ENCODE measurements around the gene SBK3.
"Not testable (repeated sequence)": the region's sequence is repeated elsewhere in the genome, so short reads cannot be mapped to it uniquely, and the experiment has no call there.

- TF ChIP-seq, protein P1, sequence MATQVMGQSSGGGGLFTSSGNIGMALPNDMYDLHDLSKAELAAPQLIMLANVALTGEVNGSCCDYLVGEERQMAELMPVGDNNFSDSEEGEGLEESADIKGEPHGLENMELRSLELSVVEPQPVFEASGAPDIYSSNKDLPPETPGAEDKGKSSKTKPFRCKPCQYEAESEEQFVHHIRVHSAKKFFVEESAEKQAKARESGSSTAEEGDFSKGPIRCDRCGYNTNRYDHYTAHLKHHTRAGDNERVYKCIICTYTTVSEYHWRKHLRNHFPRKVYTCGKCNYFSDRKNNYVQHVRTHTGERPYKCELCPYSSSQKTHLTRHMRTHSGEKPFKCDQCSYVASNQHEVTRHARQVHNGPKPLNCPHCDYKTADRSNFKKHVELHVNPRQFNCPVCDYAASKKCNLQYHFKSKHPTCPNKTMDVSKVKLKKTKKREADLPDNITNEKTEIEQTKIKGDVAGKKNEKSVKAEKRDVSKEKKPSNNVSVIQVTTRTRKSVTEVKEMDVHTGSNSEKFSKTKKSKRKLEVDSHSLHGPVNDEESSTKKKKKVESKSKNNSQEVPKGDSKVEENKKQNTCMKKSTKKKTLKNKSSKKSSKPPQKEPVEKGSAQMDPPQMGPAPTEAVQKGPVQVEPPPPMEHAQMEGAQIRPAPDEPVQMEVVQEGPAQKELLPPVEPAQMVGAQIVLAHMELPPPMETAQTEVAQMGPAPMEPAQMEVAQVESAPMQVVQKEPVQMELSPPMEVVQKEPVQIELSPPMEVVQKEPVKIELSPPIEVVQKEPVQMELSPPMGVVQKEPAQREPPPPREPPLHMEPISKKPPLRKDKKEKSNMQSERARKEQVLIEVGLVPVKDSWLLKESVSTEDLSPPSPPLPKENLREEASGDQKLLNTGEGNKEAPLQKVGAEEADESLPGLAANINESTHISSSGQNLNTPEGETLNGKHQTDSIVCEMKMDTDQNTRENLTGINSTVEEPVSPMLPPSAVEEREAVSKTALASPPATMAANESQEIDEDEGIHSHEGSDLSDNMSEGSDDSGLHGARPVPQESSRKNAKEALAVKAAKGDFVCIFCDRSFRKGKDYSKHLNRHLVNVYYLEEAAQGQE (tag by site-specific recombination; IDR thresholded peaks at IDR 0.05) = not testable (repeated sequence)
- not testable (repeated sequence) for TF ChIP-seq ZNF274 (IDR thresholded peaks at IDR 0.05; ENCODE audit: low read length); ZNF274 (tag by site-specific recombination; IDR thresholded peaks at IDR 0.05; ENCODE audit: borderline replicate concordance); ZNF530 (tag by site-specific recombination; IDR thresholded peaks at IDR 0.05; ENCODE audit: low read depth); ZBTB7A (tag by site-specific recombination; IDR thresholded peaks at IDR 0.05; ENCODE audit: low read depth); ELK4 (IDR thresholded peaks at IDR 0.05; ENCODE audit: borderline replicate concordance, low read depth, low read length)
These were observed 48.5 kb downstream of the SBK3 start for GRCh38 chr19:55496820-55497219.
